Measurements from ENCODE around the gene TRIM10. TPM values are rescaled to one million over a fixed set of nuclear protein-coding genes. Genes with fewer than 3 reads are reported as not detected.

Gene TRIM10
- total RNA-seq, 6 experiments from 2014 or later = 0.74 to 2.4 (median 1.4) TPM

- peak; percentile 95 to 99 (median 98) for TF ChIP-seq CTCF (IDR thresholded peaks at IDR 0.05)
- no peak for TF ChIP-seq POLR2A (IDR thresholded peaks at IDR 0.05)
- WGBS (ENCODE audit: insufficient coverage, low coverage, low lambda C conversion rate, missing lambda C conversion rate) = 21% methylated on average over 16 of the region's 16 CpGs
- no peaks in the 10 kb centered on the region for H3K9me3 ChIP-seq
- peak in 2 of 3 donors; percentile 54 to 73 for DNase-seq
- intact Hi-C loops (cut with DNase I) = no loop called here
- ATAC-seq = peak; percentile 90 to 99 (median 96)
- no peak overlapping the region for H3K4me3 ChIP-seq
- H3K27me3 ChIP-seq = peaks cover 0 to 8% of the 10 kb centered on the region in 2 donors
- H3K4me1 ChIP-seq = peaks cover 0 to 9% (median 2%) of the 10 kb centered on the region in 4 donors
- H3K36me3 ChIP-seq = no peaks in the 10 kb centered on the region
- H3K27ac ChIP-seq = no peak overlapping the region
Measured at GRCh38 chr6:30130887-30131862, 29.8 kb downstream of the TRIM10 start.

GRCh38 chr6:30130179-30130679 lies 30.8 kb downstream of the TRIM10 start:
- intact Hi-C loops (cut with DNase I) = no loop called here
- ATAC-seq (no peak), DNase-seq (no peak)
- TF ChIP-seq POLR2A (IDR thresholded peaks at IDR 0.05) (no peak), CTCF (IDR thresholded peaks at IDR 0.05) (no peak)
- H3K4me3 ChIP-seq = no peak overlapping the region
- peaks cover 0 to 8% of the 10 kb centered on the region in 2 donors for H3K27me3 ChIP-seq
- H3K36me3 ChIP-seq = no peaks in the 10 kb centered on the region
- peaks cover 0 to 9% (median 2%) of the 10 kb centered on the region in 4 donors for H3K4me1 ChIP-seq
- H3K27ac ChIP-seq = no peak overlapping the region
- WGBS (ENCODE audit: insufficient coverage, low coverage, low lambda C conversion rate, missing lambda C conversion rate) = 53% methylated on average over 4 of the region's 4 CpGs
- no peaks in the 10 kb centered on the region for H3K9me3 ChIP-seq

GRCh38 chr6:30129265-30130178 lies 31.5 kb downstream of the TRIM10 start:
- peaks cover 0 to 8% of the 10 kb centered on the region in 2 donors for H3K27me3 ChIP-seq

More at GRCh38 chr6:30129265-30130178, 31.5 kb downstream of the TRIM10 start:
- Histone ChIP-seq H3K27ac (no peak overlapping the region), H3K9me3 (no peaks in the 10 kb centered on the region), H3K4me3 (no peak overlapping the region), H3K4me1 (peaks cover 0 to 9% (median 2%) of the 10 kb centered on the region in 4 donors), H3K36me3 (no peaks in the 10 kb centered on the region)
- DNase-seq (no peak), ATAC-seq (peak in 1 of 4 donors; percentile 10)
- no peak for TF ChIP-seq POLR2A (IDR thresholded peaks at IDR 0.05)
- TF ChIP-seq CTCF (IDR thresholded peaks at IDR 0.05) = no peak
- intact Hi-C loops (cut with DNase I) = no loop called here
- WGBS (ENCODE audit: insufficient coverage, low coverage, low lambda C conversion rate, missing lambda C conversion rate) = 62% methylated on average over 10 of the region's 10 CpGs

All from right lobe of liver (tissue), 6 donors.